Parathyroid adenoma (tissue), 2 donors: Measurements from ENCODE around the gene XPNPEP2.

Experiments used
- H2AFZ ChIP-seq: fragments of 300-600 bp; sonication (generic); one replicate; pipeline ENCODE4 v1.7.0; 2017; ENCODE audit warnings: antibody characterized with exemption, mild to moderate bottlenecking
- H3K27ac ChIP-seq: fragments of 300-600 bp; sonication (generic); one replicate; pipeline ENCODE4 v1.7.0; 2017
- H3K27me3 ChIP-seq: fragments of 300-600 bp; sonication (generic); one replicate; pipeline ENCODE4 v1.7.0; 2017; ENCODE audit warnings: low read length; ENCODE audit not compliant: control insufficient read depth, insufficient read depth
- H3K36me3 ChIP-seq: fragments of 300-600 bp; sonication (generic); one replicate; pipeline ENCODE4 v1.7.0; 2017; ENCODE audit warnings: low read length; ENCODE audit not compliant: control insufficient read depth, insufficient read depth
- H3K4me1 ChIP-seq: fragments of 300-600 bp; sonication (generic); one replicate; pipeline ENCODE4 v1.7.0; 2017; ENCODE audit warnings: control low read depth
- H3K4me2 ChIP-seq: fragments of 300-600 bp; sonication (generic); one replicate; pipeline ENCODE4 v1.7.0; 2017; ENCODE audit warnings: low read length
- H3K4me3 ChIP-seq: fragments of 300-600 bp; sonication (generic); one replicate; pipeline ENCODE4 v1.7.0; 2017; ENCODE audit warnings: low read depth, low read length
- H3K79me2 ChIP-seq: fragments of 300-600 bp; sonication (generic); one replicate; pipeline ENCODE4 v1.7.0; 2017; ENCODE audit warnings: control low read depth
- H3K9ac ChIP-seq: fragments of 300-600 bp; sonication (generic); one replicate; pipeline ENCODE4 v1.7.0; 2017; ENCODE audit warnings: mild to moderate bottlenecking
- H3K9me3 ChIP-seq: fragments of 300-600 bp; sonication (generic); one replicate; pipeline ENCODE4 v1.7.0; 2017; ENCODE audit warnings: low read length; ENCODE audit not compliant: control insufficient read depth
- CTCF ChIP-seq: fragments of 300-600 bp; sonication (generic); IDR thresholded peaks from one replicate; pipeline ENCODE4 v1.7.0; 2017; ENCODE audit warnings: antibody characterized with exemption, mild to moderate bottlenecking
- donor health status: primary hyperparathyroidism.

Gene XPNPEP2

GRCh38 chrX:129797251-129797906 lies 58.6 kb downstream of the XPNPEP2 start:
- Histone ChIP-seq H3K27ac (no peak overlapping the region), H2AFZ (no peak overlapping the region), H3K79me2 (no peaks in the 10 kb centered on the region), H3K9me3 (no peaks in the 10 kb centered on the region), H3K36me3 (no peaks in the 10 kb centered on the region), H3K27me3 (no peaks in the 10 kb centered on the region), H3K4me1 (no peaks in the 10 kb centered on the region), H3K4me2 (no peak overlapping the region), H3K9ac (no peak overlapping the region), H3K4me3 (no peak overlapping the region)
- no peak for TF ChIP-seq CTCF

GRCh38 chrX:129798456-129798855 lies 59.7 kb downstream of the XPNPEP2 start:
- H3K27me3 ChIP-seq: no peaks in the 10 kb centered on the region
- no peaks in the 10 kb centered on the region for H3K9me3 ChIP-seq
- H3K79me2 ChIP-seq: no peaks in the 10 kb centered on the region
- no peak overlapping the region for H3K4me2 ChIP-seq
- H2AFZ ChIP-seq: no peak overlapping the region
- no peak overlapping the region for H3K4me3 ChIP-seq
- no peaks in the 10 kb centered on the region for H3K36me3 ChIP-seq
- no peak overlapping the region for H3K27ac ChIP-seq
- no peak for TF ChIP-seq CTCF
- H3K4me1 ChIP-seq: no peaks in the 10 kb centered on the region
- H3K9ac ChIP-seq: no peak overlapping the region

- H3K36me3 ChIP-seq: no peaks in the 10 kb centered on the region
- H3K9ac ChIP-seq: no peak overlapping the region
- H3K4me3 ChIP-seq: no peak overlapping the region
- no peaks in the 10 kb centered on the region for H3K4me1 ChIP-seq
- no peak overlapping the region for H3K4me2 ChIP-seq
- no peak for TF ChIP-seq CTCF
- H3K27me3 ChIP-seq: no peaks in the 10 kb centered on the region
- no peak overlapping the region for H2AFZ ChIP-seq
- no peaks in the 10 kb centered on the region for H3K9me3 ChIP-seq
- no peak overlapping the region for H3K27ac ChIP-seq
- no peaks in the 10 kb centered on the region for H3K79me2 ChIP-seq
These were observed 60.1 kb downstream of the XPNPEP2 start for GRCh38 chrX:129798888-129799287.

- H3K36me3 ChIP-seq: no peaks in the 10 kb centered on the region
- no peaks in the 10 kb centered on the region for H3K9me3 ChIP-seq
- no peak for TF ChIP-seq CTCF
- H3K4me3 ChIP-seq: no peak overlapping the region
- no peaks in the 10 kb centered on the region for H3K27me3 ChIP-seq
- H3K27ac ChIP-seq: no peak overlapping the region
- H3K79me2 ChIP-seq: no peaks in the 10 kb centered on the region
- no peak overlapping the region for H2AFZ ChIP-seq
- no peak overlapping the region for H3K4me2 ChIP-seq
- no peaks in the 10 kb centered on the region for H3K4me1 ChIP-seq
- no peak overlapping the region for H3K9ac ChIP-seq
These were observed 61.4 kb downstream of the XPNPEP2 start for GRCh38 chrX:129800186-129800585.

GRCh38 chrX:129802863-129803262 lies 64.1 kb downstream of the XPNPEP2 start:
- TF ChIP-seq CTCF: no peak

More at GRCh38 chrX:129802863-129803262, 64.1 kb downstream of the XPNPEP2 start:
- Histone ChIP-seq H3K27me3 (no peaks in the 10 kb centered on the region), H3K79me2 (no peaks in the 10 kb centered on the region), H2AFZ (no peak overlapping the region), H3K9ac (no peak overlapping the region), H3K27ac (no peak overlapping the region), H3K4me1 (no peaks in the 10 kb centered on the region), H3K4me2 (no peak overlapping the region), H3K36me3 (no peaks in the 10 kb centered on the region), H3K9me3 (no peaks in the 10 kb centered on the region), H3K4me3 (no peak overlapping the region)
